HL-60 (cell line): Measurements from ENCODE around the gene EPB41L4B.

Source experiments
- GABPA ChIP-seq: IDR thresholded peaks from 2 replicates; pipeline ENCODE4 v1.6.1; 2012; ENCODE audit warnings: low read depth
- POLR2AphosphoS5 ChIP-seq: IDR thresholded peaks from 2 replicates; pipeline ENCODE4 v1.6.1; 2012; ENCODE audit warnings: low read depth
- TF ChIP-seq, protein P1 (sequence below): IDR thresholded peaks from one replicate; pipeline ENCODE4 v1.5.1; 2011; ENCODE audit warnings: low read length, control low read depth, inconsistent platforms; ENCODE audit not compliant: insufficient read depth

DNA sequence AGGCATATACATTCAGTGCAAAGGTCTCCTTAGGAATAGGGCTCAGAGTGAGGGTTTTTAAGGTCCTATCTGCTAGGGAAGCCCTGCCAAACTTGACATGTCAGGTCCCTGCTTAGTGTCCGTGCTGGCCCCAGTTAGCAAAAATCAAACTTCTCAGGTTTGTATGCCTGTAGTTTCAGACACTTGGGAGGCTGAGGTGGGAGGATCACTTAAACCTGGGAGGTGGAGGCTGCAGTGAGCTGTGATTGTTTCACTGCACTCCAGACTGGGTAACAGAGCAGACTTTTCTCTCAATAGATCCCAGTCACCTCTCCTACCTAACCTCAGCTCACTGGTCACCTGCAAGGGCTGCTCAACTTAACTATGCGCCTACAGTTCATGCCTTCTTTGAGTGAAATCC, 182.4 kb downstream of the EPB41L4B start:
- TF ChIP-seq, protein P1, sequence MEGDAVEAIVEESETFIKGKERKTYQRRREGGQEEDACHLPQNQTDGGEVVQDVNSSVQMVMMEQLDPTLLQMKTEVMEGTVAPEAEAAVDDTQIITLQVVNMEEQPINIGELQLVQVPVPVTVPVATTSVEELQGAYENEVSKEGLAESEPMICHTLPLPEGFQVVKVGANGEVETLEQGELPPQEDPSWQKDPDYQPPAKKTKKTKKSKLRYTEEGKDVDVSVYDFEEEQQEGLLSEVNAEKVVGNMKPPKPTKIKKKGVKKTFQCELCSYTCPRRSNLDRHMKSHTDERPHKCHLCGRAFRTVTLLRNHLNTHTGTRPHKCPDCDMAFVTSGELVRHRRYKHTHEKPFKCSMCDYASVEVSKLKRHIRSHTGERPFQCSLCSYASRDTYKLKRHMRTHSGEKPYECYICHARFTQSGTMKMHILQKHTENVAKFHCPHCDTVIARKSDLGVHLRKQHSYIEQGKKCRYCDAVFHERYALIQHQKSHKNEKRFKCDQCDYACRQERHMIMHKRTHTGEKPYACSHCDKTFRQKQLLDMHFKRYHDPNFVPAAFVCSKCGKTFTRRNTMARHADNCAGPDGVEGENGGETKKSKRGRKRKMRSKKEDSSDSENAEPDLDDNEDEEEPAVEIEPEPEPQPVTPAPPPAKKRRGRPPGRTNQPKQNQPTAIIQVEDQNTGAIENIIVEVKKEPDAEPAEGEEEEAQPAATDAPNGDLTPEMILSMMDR: no peak
- TF ChIP-seq POLR2AphosphoS5 (no peak), GABPA (no peak)
